CD4-positive, alpha-beta T cell treated with Interleukin-6 at 100 ng/mL for 8 hours (primary cell): ENCODE results near the gene C2orf72.
"Not testable (repeated sequence)": the region's sequence is repeated elsewhere in the genome, so short reads cannot be mapped to it uniquely, and the experiment has no call there.

Experiments used
- DNase-seq: peaks from one replicate; pipeline ENCODE4 v3.0.0-alpha.2; 2020; ENCODE audit warnings: mixed read lengths, low spot score

Gene C2orf72

GRCh38 chr2:231015478-231015877 lies 21.8 kb upstream of the C2orf72 start:
- DNase-seq: no peak

- DNase-seq: no peak
These were observed 21.4 kb upstream of the C2orf72 start for GRCh38 chr2:231015926-231016325.

- DNase-seq: no peak
These were observed 20.6 kb upstream of the C2orf72 start for GRCh38 chr2:231016566-231017230.

- no peak for DNase-seq
These were observed 20.1 kb upstream of the C2orf72 start for GRCh38 chr2:231017231-231017598.

- no peak for DNase-seq
These were observed 19.1 kb upstream of the C2orf72 start for GRCh38 chr2:231018184-231018583.

- DNase-seq: not testable (repeated sequence)
These were observed 12.3 kb upstream of the C2orf72 start for GRCh38 chr2:231025059-231025458.

- no peak for DNase-seq
These were observed 8.4 kb upstream of the C2orf72 start for GRCh38 chr2:231028889-231029288.

GRCh38 chr2:231029563-231029962 lies 7.8 kb upstream of the C2orf72 start:
- DNase-seq: no peak

- no peak for DNase-seq
These were observed 6.6 kb upstream of the C2orf72 start for GRCh38 chr2:231030725-231031124.

GRCh38 chr2:231032575-231033140 lies 4.7 kb upstream of the C2orf72 start:
- DNase-seq: no peak

GRCh38 chr2:231033147-231034132 lies 3.9 kb upstream of the C2orf72 start:
- no peak for DNase-seq

- DNase-seq: no peak
These were observed 2.9 kb upstream of the C2orf72 start for GRCh38 chr2:231034291-231034882.

GRCh38 chr2:231036131-231036530 lies 1.2 kb upstream of the C2orf72 start:
- DNase-seq: no peak

GRCh38 chr2:231036578-231037106 lies 681 bp upstream of the C2orf72 start:
- no peak for DNase-seq

- DNase-seq: no peak
These were observed 584 bp downstream of the C2orf72 start for GRCh38 chr2:231037731-231038482.

GRCh38 chr2:231038483-231039293 lies 1.4 kb downstream of the C2orf72 start:
- no peak for DNase-seq

GRCh38 chr2:231039294-231039664 lies 2.0 kb downstream of the C2orf72 start:
- DNase-seq: no peak

- DNase-seq: no peak
These were observed 2.6 kb downstream of the C2orf72 start for GRCh38 chr2:231039821-231040364.

- no peak for DNase-seq
These were observed 3.9 kb downstream of the C2orf72 start for GRCh38 chr2:231041061-231041689.

GRCh38 chr2:231043796-231044195 lies 6.5 kb downstream of the C2orf72 start:
- DNase-seq: no peak
